Measurements from ENCODE around the gene CDYL.

Gene CDYL

GRCh38 chr6:4812068-4812467 lies 35.9 kb downstream of the CDYL start:
- TF ChIP-seq CTCF (IDR thresholded peaks at IDR 0.05; ENCODE audit: extremely low read depth, missing control alignments) = no peak
- no peak for DNase-seq (ENCODE audit: low spot score)

- no peak for TF ChIP-seq CTCF (IDR thresholded peaks at IDR 0.05; ENCODE audit: extremely low read depth, missing control alignments)
- no peak for DNase-seq (ENCODE audit: low spot score)
Measured at GRCh38 chr6:4813055-4813454, 36.9 kb downstream of the CDYL start.

- peak; percentile 36 for DNase-seq (ENCODE audit: low spot score)
- no peak for TF ChIP-seq CTCF (IDR thresholded peaks at IDR 0.05; ENCODE audit: extremely low read depth, missing control alignments)
Measured at GRCh38 chr6:4814212-4814611, 38.0 kb downstream of the CDYL start.

GRCh38 chr6:4814987-4815386 lies 38.8 kb downstream of the CDYL start:
- no peak for TF ChIP-seq CTCF (IDR thresholded peaks at IDR 0.05; ENCODE audit: extremely low read depth, missing control alignments)
- no peak for DNase-seq (ENCODE audit: low spot score)

GRCh38 chr6:4815584-4815983 lies 39.4 kb downstream of the CDYL start:
- no peak for DNase-seq (ENCODE audit: low spot score)
- TF ChIP-seq CTCF (IDR thresholded peaks at IDR 0.05; ENCODE audit: extremely low read depth, missing control alignments) = no peak

- no peak for TF ChIP-seq CTCF (IDR thresholded peaks at IDR 0.05; ENCODE audit: extremely low read depth, missing control alignments)
- DNase-seq (ENCODE audit: low spot score) = no peak
Measured at GRCh38 chr6:4816904-4817303, 40.7 kb downstream of the CDYL start.

- TF ChIP-seq CTCF (IDR thresholded peaks at IDR 0.05; ENCODE audit: extremely low read depth, missing control alignments) = no peak
- DNase-seq (ENCODE audit: low spot score) = no peak
Measured at GRCh38 chr6:4817551-4817950, 41.3 kb downstream of the CDYL start.

Data from GM20000 (cell line).